ENCODE results near the gene LRRC58.

LRRC58 gene

GRCh38 chr3:120274739-120275167 is 74.4 kb downstream of the LRRC58 start:
- DNase-seq = no peak

All from stimulated activated CD4-positive, alpha-beta T cell treated with anti-CD3 and anti-CD28 coated beads, Interleukin-4, amount 100 ng/mL, for 24 hours (primary cell).